GM21723 (cell line): ENCODE measurements around the gene EPHA1.
A peak's percentile ranks its signal among the peaks of the same experiment; 100 is the strongest.

Experiments
- ATAC-seq: cut with Tn5 transposase; IDR thresholded peaks from one replicate; pipeline ENCODE4 v1.9.1; 2021; ENCODE audit warnings: mild to moderate bottlenecking, moderate library complexity; ENCODE audit not compliant: unreplicated experiment

The EPHA1 gene

GRCh38 chr7:143354376-143354775 lies 54.3 kb downstream of the EPHA1 start:
- no peak for ATAC-seq

- no peak for ATAC-seq
These were observed 56.1 kb downstream of the EPHA1 start for GRCh38 chr7:143352531-143353002.

DNA sequence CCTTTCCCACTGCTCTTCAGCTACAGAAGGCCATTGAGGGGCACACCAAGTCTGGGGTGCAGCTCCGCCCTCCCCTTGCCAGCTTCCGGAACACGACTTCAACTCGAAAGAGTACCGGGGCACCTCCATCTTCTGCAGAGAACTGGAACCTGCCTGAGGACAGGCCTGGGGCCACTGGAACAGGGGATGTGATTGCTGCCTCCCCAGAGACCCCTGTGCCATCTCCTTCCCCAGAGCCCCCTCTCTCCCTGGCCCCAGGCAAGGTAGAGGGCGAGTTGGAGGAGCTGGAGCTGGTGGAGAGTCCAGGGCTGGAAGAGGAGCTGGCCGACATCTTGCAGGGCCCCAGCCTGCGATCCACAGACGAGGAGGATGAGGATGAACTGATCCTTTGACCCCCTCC lies 57.1 kb downstream of the EPHA1 start:
- no peak for ATAC-seq

DNA sequence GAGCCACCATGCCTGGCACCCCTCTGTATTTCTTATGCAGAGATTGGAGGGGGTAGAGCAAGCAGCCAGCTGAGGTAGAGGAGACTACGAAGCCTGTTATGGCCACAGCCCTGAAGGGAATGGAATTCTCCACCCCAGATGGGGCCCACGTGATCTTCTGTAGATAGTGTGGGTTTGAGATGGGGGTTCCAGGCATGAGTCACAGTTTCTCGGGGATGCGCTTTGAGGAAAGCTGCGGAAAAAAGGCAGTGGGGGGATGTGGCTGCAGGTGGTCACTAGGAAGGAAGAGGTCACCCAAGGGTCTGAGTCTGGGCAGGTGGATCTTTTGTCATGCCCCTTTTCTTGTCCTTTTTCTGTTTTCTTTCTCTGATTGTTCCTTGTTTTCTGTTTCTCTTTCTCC lies 57.6 kb downstream of the EPHA1 start:
- no peak for ATAC-seq

GRCh38 chr7:143347950-143348349 lies 60.7 kb downstream of the EPHA1 start:
- no peak for ATAC-seq

GRCh38 chr7:143346018-143346417 lies 62.6 kb downstream of the EPHA1 start:
- ATAC-seq = no peak

DNA sequence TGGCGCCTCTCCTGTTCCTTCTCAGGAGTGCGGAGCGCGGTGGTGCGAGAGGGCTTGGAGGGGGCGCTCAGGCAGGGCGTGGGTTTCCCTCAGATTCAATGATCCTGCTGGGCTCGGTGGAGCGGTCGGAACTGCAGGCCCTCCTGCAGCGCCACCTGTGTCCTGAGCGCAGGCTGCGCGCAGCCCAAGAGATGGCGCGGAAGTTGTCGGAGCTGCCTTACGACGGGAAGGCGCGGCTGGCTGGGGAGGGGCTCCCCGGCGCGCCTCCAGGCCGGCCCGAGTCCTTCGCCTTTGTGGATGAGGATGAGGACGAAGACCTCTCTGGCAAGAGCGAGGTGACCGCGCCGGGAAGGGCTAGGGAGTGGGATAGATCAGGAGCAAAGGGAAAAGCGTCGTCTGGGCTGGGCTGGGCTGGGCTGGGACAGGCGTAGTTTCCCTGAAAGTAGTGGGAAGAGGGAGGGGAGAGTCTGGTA lies 63.2 kb downstream of the EPHA1 start:
- peak; percentile 89 for ATAC-seq

DNA sequence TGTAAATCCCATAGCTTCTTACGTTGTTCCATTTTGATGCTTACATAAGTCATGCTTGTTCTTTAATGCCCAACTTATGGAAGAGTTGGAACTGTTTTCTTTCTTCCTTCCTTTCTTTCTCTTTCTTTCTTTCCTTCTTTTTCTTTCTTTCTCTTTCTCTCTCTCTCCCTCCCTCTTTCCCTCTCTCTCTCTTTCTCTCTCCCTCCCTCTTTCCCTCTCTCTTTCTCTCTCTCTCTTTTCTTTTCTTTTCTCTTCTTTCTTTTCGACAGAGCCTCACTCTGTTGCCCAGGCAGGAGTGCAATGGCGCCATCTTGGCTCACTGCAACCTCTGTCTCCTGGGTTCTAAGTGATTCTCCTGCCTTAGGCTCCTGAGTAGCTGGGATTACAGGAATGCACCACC lies 65.1 kb downstream of the EPHA1 start:
- no peak for ATAC-seq

- no peak for ATAC-seq
These were observed 66.8 kb downstream of the EPHA1 start for GRCh38 chr7:143341842-143342241.
